ENCODE measurements around the gene CCDC92.

CCDC92 gene

GRCh38 chr12:123929946-123930583 is 42.6 kb downstream of the CCDC92 start:
- H3K79me1 ChIP-seq (ENCODE audit: low read length), result no peaks in the 10 kb centered on the region
- no peak overlapping the region for H2BK120ac ChIP-seq (ENCODE audit: low read depth, low read length)
- no peak overlapping the region for H3K4me2 ChIP-seq (ENCODE audit: low read length)
- no peaks in the 10 kb centered on the region for H3K36me3 ChIP-seq (ENCODE audit: control insufficient read depth, insufficient read depth, low read length)
- no peak overlapping the region for H3K4me3 ChIP-seq (ENCODE audit: low read length)
- H4K8ac ChIP-seq (ENCODE audit: low read depth, low read length), result no peak overlapping the region
- no peak overlapping the region for H2BK5ac ChIP-seq (ENCODE audit: low read length)
- no peaks in the 10 kb centered on the region for H3K4me1 ChIP-seq (ENCODE audit: control insufficient read depth, low read depth, low read length)
- no peak overlapping the region for H4K5ac ChIP-seq (ENCODE audit: low read length)
- H3K23ac ChIP-seq (ENCODE audit: low read length), result no peak overlapping the region
- no peak overlapping the region for H3K18ac ChIP-seq (ENCODE audit: low read length)
- no CpG with 5 or more reads among the region's 9 CpGs for WGBS (ENCODE audit: extremely low coverage, insufficient coverage, low lambda C conversion rate)
- no peak overlapping the region for H3K9ac ChIP-seq (ENCODE audit: low read length)
- no peaks in the 10 kb centered on the region for H3K79me2 ChIP-seq (ENCODE audit: control insufficient read depth, insufficient read depth, low read length)
- H3K4ac ChIP-seq (ENCODE audit: low read depth, low read length), result no peak overlapping the region
- no peaks in the 10 kb centered on the region for H3K27me3 ChIP-seq (ENCODE audit: insufficient read depth, low read length, poor library complexity)
- no peak overlapping the region for H2AK5ac ChIP-seq (ENCODE audit: low read length)
- no peak for DNase-seq
- no peak overlapping the region for H2BK15ac ChIP-seq (replicated peaks; ENCODE audit: low read depth)
- H3K56ac ChIP-seq (ENCODE audit: low read length), result no peak overlapping the region
- H3K27ac ChIP-seq (ENCODE audit: low read depth, low read length), result no peak overlapping the region

DNA sequence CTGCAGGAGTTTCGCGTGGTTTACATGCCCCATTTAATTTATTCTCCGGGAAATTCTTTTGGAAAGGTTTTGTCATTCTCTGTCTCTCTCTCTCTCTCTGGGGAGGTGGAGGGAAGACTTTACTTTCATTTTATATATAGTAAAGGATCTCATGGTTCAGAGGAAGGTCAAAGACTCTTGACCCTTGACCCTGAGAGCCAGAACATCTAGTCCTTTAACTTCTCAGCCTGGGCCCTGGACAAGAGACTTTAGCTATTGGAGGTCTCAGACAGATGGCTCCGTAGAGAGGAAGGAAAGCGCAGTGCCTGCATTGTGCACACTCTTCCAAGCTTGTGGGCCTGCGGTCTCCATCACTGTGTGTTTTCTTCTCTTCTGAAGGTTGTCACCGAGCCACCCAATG is 43.7 kb downstream of the CCDC92 start:
- Histone ChIP-seq H3K27ac (ENCODE audit: low read depth, low read length) (no peak overlapping the region), H3K56ac (ENCODE audit: low read length) (no peak overlapping the region), H3K79me1 (ENCODE audit: low read length) (no peaks in the 10 kb centered on the region), H4K8ac (ENCODE audit: low read depth, low read length) (no peak overlapping the region), H3K36me3 (ENCODE audit: control insufficient read depth, insufficient read depth, low read length) (no peaks in the 10 kb centered on the region), H3K23ac (ENCODE audit: low read length) (no peak overlapping the region), H2AK5ac (ENCODE audit: low read length) (no peak overlapping the region), H4K5ac (ENCODE audit: low read length) (no peak overlapping the region), H3K4ac (ENCODE audit: low read depth, low read length) (no peak overlapping the region), H3K79me2 (ENCODE audit: control insufficient read depth, insufficient read depth, low read length) (no peaks in the 10 kb centered on the region), H3K27me3 (ENCODE audit: insufficient read depth, low read length, poor library complexity) (no peaks in the 10 kb centered on the region), H2BK120ac (ENCODE audit: low read depth, low read length) (no peak overlapping the region), H3K4me3 (ENCODE audit: low read length) (no peak overlapping the region), H2BK15ac (replicated peaks; ENCODE audit: low read depth) (no peak overlapping the region), H3K4me1 (ENCODE audit: control insufficient read depth, low read depth, low read length) (no peaks in the 10 kb centered on the region), H3K9ac (ENCODE audit: low read length) (no peak overlapping the region), H2BK5ac (ENCODE audit: low read length) (no peak overlapping the region), H3K18ac (ENCODE audit: low read length) (no peak overlapping the region), H3K4me2 (ENCODE audit: low read length) (no peak overlapping the region)
- no CpG with 5 or more reads among the region's 7 CpGs for WGBS (ENCODE audit: extremely low coverage, insufficient coverage, low lambda C conversion rate)
- no peak for DNase-seq

- no peak overlapping the region for H2BK15ac ChIP-seq (replicated peaks; ENCODE audit: low read depth)
- no peak overlapping the region for H3K27ac ChIP-seq (ENCODE audit: low read depth, low read length)
- DNase-seq, result no peak
- H4K8ac ChIP-seq (ENCODE audit: low read depth, low read length), result no peak overlapping the region
- H3K27me3 ChIP-seq (ENCODE audit: insufficient read depth, low read length, poor library complexity), result no peaks in the 10 kb centered on the region
- H2BK120ac ChIP-seq (ENCODE audit: low read depth, low read length), result no peak overlapping the region
- no peak overlapping the region for H3K23ac ChIP-seq (ENCODE audit: low read length)
- H3K4me2 ChIP-seq (ENCODE audit: low read length), result no peak overlapping the region
- no peaks in the 10 kb centered on the region for H3K4me1 ChIP-seq (ENCODE audit: control insufficient read depth, low read depth, low read length)
- no peak overlapping the region for H3K56ac ChIP-seq (ENCODE audit: low read length)
- H3K36me3 ChIP-seq (ENCODE audit: control insufficient read depth, insufficient read depth, low read length), result no peaks in the 10 kb centered on the region
- H3K9ac ChIP-seq (ENCODE audit: low read length), result no peak overlapping the region
- H2AK5ac ChIP-seq (ENCODE audit: low read length), result no peak overlapping the region
- H3K18ac ChIP-seq (ENCODE audit: low read length), result no peak overlapping the region
- no peak overlapping the region for H3K4ac ChIP-seq (ENCODE audit: low read depth, low read length)
- WGBS (ENCODE audit: extremely low coverage, insufficient coverage, low lambda C conversion rate), result no CpG with 5 or more reads among the region's 15 CpGs
- no peak overlapping the region for H2BK5ac ChIP-seq (ENCODE audit: low read length)
- no peak overlapping the region for H4K5ac ChIP-seq (ENCODE audit: low read length)
- H3K4me3 ChIP-seq (ENCODE audit: low read length), result no peak overlapping the region
- H3K79me1 ChIP-seq (ENCODE audit: low read length), result no peaks in the 10 kb centered on the region
- no peaks in the 10 kb centered on the region for H3K79me2 ChIP-seq (ENCODE audit: control insufficient read depth, insufficient read depth, low read length)
These were observed 44.3 kb downstream of the CCDC92 start for GRCh38 chr12:123928274-123928865.

GRCh38 chr12:123924539-123924938 is 48.1 kb downstream of the CCDC92 start:
- H4K5ac ChIP-seq (ENCODE audit: low read length), result no peak overlapping the region
- H3K4me1 ChIP-seq (ENCODE audit: control insufficient read depth, low read depth, low read length), result no peaks in the 10 kb centered on the region
- no peak overlapping the region for H3K56ac ChIP-seq (ENCODE audit: low read length)
- H3K4ac ChIP-seq (ENCODE audit: low read depth, low read length), result no peak overlapping the region
- H2BK5ac ChIP-seq (ENCODE audit: low read length), result no peak overlapping the region
- no peaks in the 10 kb centered on the region for H3K79me1 ChIP-seq (ENCODE audit: low read length)
- H2BK120ac ChIP-seq (ENCODE audit: low read depth, low read length), result no peak overlapping the region
- no peak for DNase-seq
- H3K18ac ChIP-seq (ENCODE audit: low read length), result no peak overlapping the region
- H3K36me3 ChIP-seq (ENCODE audit: control insufficient read depth, insufficient read depth, low read length), result no peaks in the 10 kb centered on the region
- H2BK15ac ChIP-seq (replicated peaks; ENCODE audit: low read depth), result no peak overlapping the region
- no peak overlapping the region for H4K8ac ChIP-seq (ENCODE audit: low read depth, low read length)
- H2AK5ac ChIP-seq (ENCODE audit: low read length), result no peak overlapping the region
- WGBS (ENCODE audit: extremely low coverage, insufficient coverage, low lambda C conversion rate), result no CpG with 5 or more reads among the region's 4 CpGs
- no peaks in the 10 kb centered on the region for H3K27me3 ChIP-seq (ENCODE audit: insufficient read depth, low read length, poor library complexity)
- no peak overlapping the region for H3K4me2 ChIP-seq (ENCODE audit: low read length)
- H3K9ac ChIP-seq (ENCODE audit: low read length), result no peak overlapping the region
- no peak overlapping the region for H3K4me3 ChIP-seq (ENCODE audit: low read length)
- no peaks in the 10 kb centered on the region for H3K79me2 ChIP-seq (ENCODE audit: control insufficient read depth, insufficient read depth, low read length)
- no peak overlapping the region for H3K27ac ChIP-seq (ENCODE audit: low read depth, low read length)
- H3K23ac ChIP-seq (ENCODE audit: low read length), result no peak overlapping the region

DNA sequence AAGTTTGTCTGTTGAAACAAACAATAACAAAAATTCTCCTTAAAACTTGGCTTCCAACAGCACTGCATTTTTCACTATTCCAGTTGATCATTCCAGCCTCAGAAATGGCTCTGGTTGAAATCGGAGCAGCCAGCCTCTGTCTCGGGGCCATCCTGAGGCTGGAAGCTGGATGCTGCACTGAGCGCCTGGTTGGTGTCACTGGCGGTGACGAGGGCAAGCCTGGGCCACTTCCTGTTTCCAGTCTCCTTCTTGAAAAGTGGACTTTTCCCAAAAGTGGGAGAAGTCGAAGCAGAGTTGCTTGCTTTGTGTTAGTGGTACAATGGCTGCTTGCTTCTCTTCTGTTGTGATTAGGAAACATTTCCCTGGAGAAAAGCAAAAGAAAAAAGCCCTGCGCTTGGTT is 48.7 kb downstream of the CCDC92 start:
- no peak overlapping the region for H2BK5ac ChIP-seq (ENCODE audit: low read length)
- no peak overlapping the region for H3K56ac ChIP-seq (ENCODE audit: low read length)
- no peaks in the 10 kb centered on the region for H3K36me3 ChIP-seq (ENCODE audit: control insufficient read depth, insufficient read depth, low read length)
- WGBS (ENCODE audit: extremely low coverage, insufficient coverage, low lambda C conversion rate), result no CpG with 5 or more reads among the region's 7 CpGs
- H2BK120ac ChIP-seq (ENCODE audit: low read depth, low read length), result no peak overlapping the region
- no peaks in the 10 kb centered on the region for H3K27me3 ChIP-seq (ENCODE audit: insufficient read depth, low read length, poor library complexity)
- no peak overlapping the region for H3K18ac ChIP-seq (ENCODE audit: low read length)
- H3K79me2 ChIP-seq (ENCODE audit: control insufficient read depth, insufficient read depth, low read length), result no peaks in the 10 kb centered on the region
- no peak overlapping the region for H4K5ac ChIP-seq (ENCODE audit: low read length)
- DNase-seq, result no peak
- H4K8ac ChIP-seq (ENCODE audit: low read depth, low read length), result no peak overlapping the region
- H3K79me1 ChIP-seq (ENCODE audit: low read length), result no peaks in the 10 kb centered on the region
- no peak overlapping the region for H3K4ac ChIP-seq (ENCODE audit: low read depth, low read length)
- no peak overlapping the region for H2BK15ac ChIP-seq (replicated peaks; ENCODE audit: low read depth)
- H3K27ac ChIP-seq (ENCODE audit: low read depth, low read length), result no peak overlapping the region
- H3K4me1 ChIP-seq (ENCODE audit: control insufficient read depth, low read depth, low read length), result no peaks in the 10 kb centered on the region
- H3K23ac ChIP-seq (ENCODE audit: low read length), result no peak overlapping the region
- no peak overlapping the region for H3K4me3 ChIP-seq (ENCODE audit: low read length)
- H2AK5ac ChIP-seq (ENCODE audit: low read length), result no peak overlapping the region
- H3K4me2 ChIP-seq (ENCODE audit: low read length), result no peak overlapping the region
- H3K9ac ChIP-seq (ENCODE audit: low read length), result no peak overlapping the region

DNA sequence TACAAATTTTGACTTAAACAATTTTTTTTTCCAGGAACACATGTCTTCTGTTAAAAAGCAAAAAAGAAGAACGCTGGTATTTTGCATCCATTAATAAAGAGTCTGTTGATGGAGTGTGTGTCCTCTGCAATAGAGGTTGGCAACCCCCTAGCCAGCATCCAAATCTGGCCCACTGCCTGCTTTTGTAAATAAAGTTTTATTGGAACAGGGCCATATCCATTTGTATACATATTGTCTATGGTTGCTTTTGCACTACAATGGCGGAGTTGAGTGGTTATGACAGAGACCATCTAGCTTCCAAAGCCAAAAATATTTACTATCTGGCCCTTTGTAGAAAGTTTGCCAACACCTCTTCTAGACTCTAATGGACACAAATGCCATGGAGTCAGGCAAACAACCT is 49.6 kb downstream of the CCDC92 start:
- WGBS (ENCODE audit: extremely low coverage, insufficient coverage, low lambda C conversion rate), result no CpG with 5 or more reads among the region's 2 CpGs
- Histone ChIP-seq H4K8ac (ENCODE audit: low read depth, low read length) (no peak overlapping the region), H2BK120ac (ENCODE audit: low read depth, low read length) (no peak overlapping the region), H3K4ac (ENCODE audit: low read depth, low read length) (no peak overlapping the region), H3K27ac (ENCODE audit: low read depth, low read length) (no peak overlapping the region), H3K9ac (ENCODE audit: low read length) (no peak overlapping the region), H3K23ac (ENCODE audit: low read length) (no peak overlapping the region), H2BK5ac (ENCODE audit: low read length) (no peak overlapping the region), H3K79me2 (ENCODE audit: control insufficient read depth, insufficient read depth, low read length) (no peaks in the 10 kb centered on the region), H3K18ac (ENCODE audit: low read length) (no peak overlapping the region), H2AK5ac (ENCODE audit: low read length) (no peak overlapping the region), H3K4me2 (ENCODE audit: low read length) (no peak overlapping the region), H3K4me3 (ENCODE audit: low read length) (no peak overlapping the region), H3K36me3 (ENCODE audit: control insufficient read depth, insufficient read depth, low read length) (no peaks in the 10 kb centered on the region), H3K4me1 (ENCODE audit: control insufficient read depth, low read depth, low read length) (no peaks in the 10 kb centered on the region), H4K5ac (ENCODE audit: low read length) (no peak overlapping the region), H3K79me1 (ENCODE audit: low read length) (no peaks in the 10 kb centered on the region), H2BK15ac (replicated peaks; ENCODE audit: low read depth) (no peak overlapping the region), H3K27me3 (ENCODE audit: insufficient read depth, low read length, poor library complexity) (no peaks in the 10 kb centered on the region), H3K56ac (ENCODE audit: low read length) (no peak overlapping the region)
- DNase-seq, result no peak

Data from mesendoderm (in vitro differentiated cells).